HFFc6 (cell line): Measurements from ENCODE around the gene C5AR2. TPM values are rescaled to one million over a fixed set of nuclear protein-coding genes. Genes with fewer than 3 reads are reported as not detected.
"Not testable (repeated sequence)": the region's sequence is repeated elsewhere in the genome, so short reads cannot be mapped to it uniquely, and the experiment has no call there.

Experiments used
- DNase-seq: peaks from one replicate; pipeline ENCODE4 v3.0.0-alpha.2; 2018
- H3K27ac Mint-ChIP-seq: 2 replicates; pipeline ENCODE4 v1.8.0; 2020; ENCODE audit warnings: mild to moderate bottlenecking, mixed read lengths
- H3K27me3 Mint-ChIP-seq: 2 replicates; pipeline ENCODE4 v1.8.0; 2021; ENCODE audit warnings: mild to moderate bottlenecking, moderate library complexity, mixed read lengths; ENCODE audit not compliant: insufficient read depth
- H3K36me3 Mint-ChIP-seq: 2 replicates; pipeline ENCODE4 v1.8.0; 2021; ENCODE audit warnings: low read depth, mixed read lengths
- H3K4me1 Mint-ChIP-seq: 2 replicates; pipeline ENCODE4 v1.8.0; 2020; ENCODE audit warnings: low read depth, mixed read lengths
- H3K4me3 Mint-ChIP-seq: 2 replicates; pipeline ENCODE4 v1.8.0; 2020; ENCODE audit warnings: mild to moderate bottlenecking, moderate library complexity, mixed read lengths
- H3K9me3 Mint-ChIP-seq: 2 replicates; pipeline ENCODE4 v1.8.0; 2020; ENCODE audit warnings: mild to moderate bottlenecking, mixed read lengths
- CTCF ChIP-seq: fragments of 200-600 bp; sonication (generic); IDR thresholded peaks from 2 replicates; pipeline ENCODE4 v1.5.0; 2021; ENCODE audit warnings: antibody characterized with exemption, mild to moderate bottlenecking
- total RNA-seq, 6 experiments: library from RNA; stranded (reverse); fragmentation: NEBNext Ultra II Directional; extraction: Animal tissue kit (Norgen Biotek cat#: 25700); gene quantifications; 2 replicates in 1 of 6; 3 replicates in 5 of 6; pipeline ENCODE4 v1.2.3, GENCODE V29; 2021

The C5AR2 gene
- total RNA-seq, 6 experiments from 2014 or later = 0.03 to 0.14 (median 0.05) TPM; not detected in 2

GRCh38 chr19:47379381-47379938, 47.5 kb downstream of the C5AR2 start:
- Mint-ChIP-seq H3K27me3 (peaks cover 2% of the 10 kb centered on the region; the same call in 1 of the 2 replicates), H3K4me3 (no peak overlapping the region), H3K27ac (no peak overlapping the region), H3K36me3 (peaks cover 9% of the 10 kb centered on the region), H3K9me3 (no peaks in the 10 kb centered on the region), H3K4me1 (no peaks in the 10 kb centered on the region)
- DNase-seq = no peak
- TF ChIP-seq CTCF = no peak

- Mint-ChIP-seq H3K4me3 (no peak overlapping the region), H3K36me3 (peaks cover 9% of the 10 kb centered on the region), H3K27me3 (peaks cover 4% of the 10 kb centered on the region; the same call in 1 of the 2 replicates), H3K4me1 (no peaks in the 10 kb centered on the region), H3K9me3 (no peaks in the 10 kb centered on the region), H3K27ac (no peak overlapping the region)
- no peak for DNase-seq
- TF ChIP-seq CTCF = no peak
Observed at GRCh38 chr19:47380559-47380958, 48.6 kb downstream of the C5AR2 start.

- Mint-ChIP-seq H3K27ac (no peak overlapping the region), H3K36me3 (peaks cover 9% of the 10 kb centered on the region), H3K4me1 (no peaks in the 10 kb centered on the region), H3K9me3 (no peaks in the 10 kb centered on the region), H3K27me3 (peaks cover 4% of the 10 kb centered on the region; the same call in 1 of the 2 replicates), H3K4me3 (no peak overlapping the region)
- no peak for DNase-seq
- TF ChIP-seq CTCF = no peak
Observed at GRCh38 chr19:47381121-47381520, 49.1 kb downstream of the C5AR2 start.

- H3K9me3 Mint-ChIP-seq = no peaks in the 10 kb centered on the region
- H3K4me3 Mint-ChIP-seq = no peak overlapping the region
- peaks cover 9% of the 10 kb centered on the region for H3K36me3 Mint-ChIP-seq
- H3K27me3 Mint-ChIP-seq = peaks cover 4% of the 10 kb centered on the region; the same call in 1 of the 2 replicates
- no peak for DNase-seq
- no peaks in the 10 kb centered on the region for H3K4me1 Mint-ChIP-seq
- no peak overlapping the region for H3K27ac Mint-ChIP-seq
- no peak for TF ChIP-seq CTCF
Observed at GRCh38 chr19:47381653-47382279, 49.8 kb downstream of the C5AR2 start.

- not testable (repeated sequence) for H3K27ac Mint-ChIP-seq, H3K36me3 Mint-ChIP-seq
Observed at GRCh38 chr19:47383890-47384289, 51.9 kb downstream of the C5AR2 start.

GRCh38 chr19:47384533-47384932, 52.6 kb downstream of the C5AR2 start:
- H3K27ac Mint-ChIP-seq, H3K4me1 Mint-ChIP-seq, H3K36me3 Mint-ChIP-seq, H3K9me3 Mint-ChIP-seq, DNase-seq, H3K27me3 Mint-ChIP-seq, H3K4me3 Mint-ChIP-seq: not testable (repeated sequence)

More at GRCh38 chr19:47383890-47384289, 51.9 kb downstream of the C5AR2 start:
- not testable (repeated sequence) for H3K27me3 Mint-ChIP-seq, H3K4me3 Mint-ChIP-seq, DNase-seq, H3K4me1 Mint-ChIP-seq, H3K9me3 Mint-ChIP-seq

GRCh38 chr19:47386582-47386981, 54.6 kb downstream of the C5AR2 start:
- DNase-seq, H3K9me3 Mint-ChIP-seq, H3K4me3 Mint-ChIP-seq, H3K27ac Mint-ChIP-seq, H3K36me3 Mint-ChIP-seq, H3K27me3 Mint-ChIP-seq, H3K4me1 Mint-ChIP-seq: not testable (repeated sequence)

GRCh38 chr19:47387623-47388022, 55.6 kb downstream of the C5AR2 start:
- not testable (repeated sequence) for DNase-seq, H3K4me1 Mint-ChIP-seq, H3K4me3 Mint-ChIP-seq, H3K27me3 Mint-ChIP-seq, H3K9me3 Mint-ChIP-seq, H3K27ac Mint-ChIP-seq, H3K36me3 Mint-ChIP-seq

GRCh38 chr19:47388721-47389120, 56.7 kb downstream of the C5AR2 start:
- not testable (repeated sequence) for H3K4me3 Mint-ChIP-seq, H3K27ac Mint-ChIP-seq, H3K4me1 Mint-ChIP-seq, H3K36me3 Mint-ChIP-seq, H3K9me3 Mint-ChIP-seq, DNase-seq
- H3K27me3 Mint-ChIP-seq = peaks cover 11% of the 10 kb centered on the region
